ENCODE results near the gene APOM.

- TF ChIP-seq CTCF (IDR thresholded peaks at IDR 0.05), result no peak
- no peak for TF ChIP-seq POLR2A (IDR thresholded peaks at IDR 0.05)
These were observed 27.9 kb downstream of the APOM start for GRCh38 chr6:31683591-31683990.

Data from thyroid gland (tissue), 4 donors.